H1 (cell line): ENCODE measurements around the gene NUP58. TPM values are rescaled to one million over a fixed set of nuclear protein-coding genes. Genes with fewer than 3 reads are reported as not detected.

Experiments
- CTCF ChIA-PET: fragments of 300-600 bp; sonication (Branson Sonifier 250); formaldehyde crosslinking; loops from one replicate; lab custom pipeline; 2021; ENCODE audit not compliant: partially characterized antibody; lab: Charles Lee
- POLR2A ChIA-PET: fragments of 300-600 bp; sonication (Branson Sonifier 250); formaldehyde crosslinking; loops from one replicate; lab custom pipeline; 2021; ENCODE audit warnings: inconsistent platforms; ENCODE audit not compliant: partially characterized antibody; lab: Charles Lee
- DNase-seq, 2 experiments: peaks; one replicate each; pipeline versions ENCODE4 v3.0.0 to v3.0.0-alpha.2; 2010 to 2022; ENCODE audit warnings: low spot score in 2 of 2, low read depth in 1 of 2, mixed read lengths in 1 of 2
- FAIRE-seq: peaks from 2 replicates; lab custom pipeline; 2011; peaks lifted over from hg19 to GRCh38; lab: Jason Lieb, UNC
- H2AFZ ChIP-seq: 2 replicates; pipeline ENCODE4 v1.8.1; 2012; ENCODE audit warnings: low read length, inconsistent platforms
- H2AK5ac ChIP-seq: 2 replicates; pipeline ENCODE4 v1.6.1; 2013; ENCODE audit warnings: low read depth, low read length
- H2BK120ac ChIP-seq: replicated peaks from 2 replicates; pipeline ENCODE3; 2013; ENCODE audit warnings: low read depth, low read length, inconsistent platforms
- H2BK12ac ChIP-seq: 2 replicates; pipeline ENCODE4 v1.6.1; 2013; ENCODE audit warnings: low read depth, low read length
- H2BK15ac ChIP-seq: 2 replicates; pipeline ENCODE4 v1.6.1; 2013; ENCODE audit warnings: low read length
- H2BK20ac ChIP-seq: 2 replicates; pipeline ENCODE4 v1.6.1; 2013; ENCODE audit warnings: low read length
- H2BK5ac ChIP-seq: 2 replicates; pipeline ENCODE4 v1.6.1; 2013; ENCODE audit warnings: low read depth, low read length
- H3K14ac ChIP-seq: 2 replicates; pipeline ENCODE4 v1.6.1; 2013; ENCODE audit warnings: inconsistent platforms; ENCODE audit not compliant: insufficient read length
- H3K18ac ChIP-seq: 2 replicates; pipeline ENCODE4 v1.6.1; 2013; ENCODE audit warnings: low read length; ENCODE audit errors: extremely low read depth
- H3K23ac ChIP-seq: 2 replicates; pipeline ENCODE4 v1.6.1; 2013; ENCODE audit warnings: inconsistent platforms; ENCODE audit not compliant: insufficient read length
- H3K23me2 ChIP-seq: 2 replicates; pipeline ENCODE4 v1.6.1; 2013; ENCODE audit warnings: low read depth, low read length
- H3K27ac ChIP-seq: 2 replicates; pipeline ENCODE4 v1.6.1; 2011; ENCODE audit warnings: low read depth, low read length, inconsistent platforms
- H3K27me3 ChIP-seq, 4 experiments: replicated peaks in 1 of 4; 1 replicate in 1 of 4; 2 replicates in 3 of 4; pipeline versions ENCODE4 v1.6.1 to v1.8.1; 2011 to 2013; ENCODE audit warnings: low read length in 3 of 4, mild to moderate bottlenecking in 3 of 4, inconsistent platforms in 2 of 4, mixed read lengths in 2 of 4, moderate library complexity in 1 of 4; ENCODE audit not compliant: control insufficient read depth in 3 of 4, insufficient read depth in 3 of 4; ENCODE audit errors: extremely low read depth in 1 of 4
- H3K36me3 ChIP-seq, 4 experiments: 2 replicates each; pipeline versions ENCODE4 v1.6.1 to v1.8.1; 2011 to 2013; ENCODE audit warnings: mild to moderate bottlenecking in 4 of 4, low read length in 3 of 4, moderate library complexity in 2 of 4, control low read depth in 1 of 4, inconsistent platforms in 1 of 4; ENCODE audit not compliant: insufficient read depth in 4 of 4, control insufficient read depth in 2 of 4
- H3K4ac ChIP-seq: replicated peaks from 2 replicates; pipeline ENCODE3; 2013; ENCODE audit warnings: low read length, low read depth, mixed read lengths, inconsistent platforms; ENCODE audit not compliant: insufficient read length
- H3K4me1 ChIP-seq, 4 experiments: replicated peaks in 1 of 4; 1 replicate in 1 of 4; 2 replicates in 3 of 4; pipeline versions ENCODE4 v1.6.1 to v1.8.1; 2011 to 2013; ENCODE audit warnings: low read length in 3 of 4, inconsistent platforms in 2 of 4, mixed read lengths in 1 of 4; ENCODE audit not compliant: insufficient read depth in 4 of 4, control insufficient read depth in 3 of 4
- H3K4me2 ChIP-seq, 2 experiments: 2 replicates each; pipeline versions ENCODE4 v1.6.1 to v1.8.1; 2011 to 2013; ENCODE audit warnings: low read depth in 2 of 2, low read length in 2 of 2, control low read depth in 1 of 2, inconsistent platforms in 1 of 2, mild to moderate bottlenecking in 1 of 2; ENCODE audit not compliant: insufficient read depth in 1 of 2
- H3K4me3 ChIP-seq, 4 experiments: fragments of 200-600, 300-600 bp in 1 of 4; sonication (generic), shearing (Covaris generic), sonication (Bioruptor Twin) in 1 of 4; 2 replicates each; pipeline versions ENCODE4 v1.5.1 to v1.8.1; 2011 to 2016; ENCODE audit warnings: low read length in 4 of 4, low read depth in 3 of 4, control low read depth in 2 of 4, inconsistent platforms in 2 of 4, mild to moderate bottlenecking in 2 of 4, mixed read lengths in 1 of 4, moderate library complexity in 1 of 4; ENCODE audit not compliant: insufficient read depth in 2 of 4; ENCODE audit errors: extremely low read depth in 1 of 4
- H3K56ac ChIP-seq: replicated peaks from 2 replicates; pipeline ENCODE3; 2013; ENCODE audit warnings: low read depth, mild to moderate bottlenecking, mixed read lengths, low read length, inconsistent platforms; ENCODE audit not compliant: insufficient read length
- H3K79me1 ChIP-seq: 2 replicates; pipeline ENCODE4 v1.6.1; 2013; ENCODE audit warnings: low read depth, low read length, control low read depth
- H3K79me2 ChIP-seq, 2 experiments: 2 replicates each; pipeline versions ENCODE4 v1.6.1 to v1.8.1; 2012 to 2013; ENCODE audit warnings: low read length in 2 of 2, mild to moderate bottlenecking in 2 of 2, inconsistent platforms in 1 of 2; ENCODE audit not compliant: insufficient read depth in 2 of 2, control insufficient read depth in 1 of 2
- H3K9ac ChIP-seq, 4 experiments: replicated peaks in 1 of 4; 1 replicate in 1 of 4; 2 replicates in 3 of 4; pipeline versions ENCODE4 v1.6.1 to v1.8.1; 2011 to 2013; ENCODE audit warnings: low read depth in 3 of 4, low read length in 3 of 4, control low read depth in 2 of 4, mild to moderate bottlenecking in 2 of 4, moderate library complexity in 2 of 4, inconsistent platforms in 1 of 4; ENCODE audit errors: extremely low read depth in 1 of 4
- H3K9me3 ChIP-seq, 2 experiments: 2 replicates each; pipeline versions ENCODE4 v1.6.1 to v1.8.1; 2012 to 2013; ENCODE audit warnings: mild to moderate bottlenecking in 2 of 2, moderate library complexity in 2 of 2, control low read depth in 1 of 2, inconsistent platforms in 1 of 2, low read depth in 1 of 2, low read length in 1 of 2, mixed read lengths in 1 of 2; ENCODE audit not compliant: insufficient read depth in 2 of 2
- H4K20me1 ChIP-seq, 2 experiments: replicated peaks in 1 of 2; 2 replicates each; pipeline versions ENCODE3 to v1.8.1; 2011 to 2013; ENCODE audit warnings: inconsistent platforms in 2 of 2, low read length in 2 of 2, mild to moderate bottlenecking in 1 of 2; ENCODE audit not compliant: insufficient read depth in 2 of 2, control insufficient read depth in 1 of 2
- H4K5ac ChIP-seq: 2 replicates; pipeline ENCODE4 v1.6.1; 2013; ENCODE audit warnings: low read length, low read depth, mixed read lengths, inconsistent platforms; ENCODE audit not compliant: insufficient read length
- H4K8ac ChIP-seq: 2 replicates; pipeline ENCODE4 v1.8.0; 2013; ENCODE audit warnings: mild to moderate bottlenecking, moderate library complexity, low read length, inconsistent platforms; ENCODE audit not compliant: insufficient read depth; ENCODE audit errors: extremely low read depth
- H4K91ac ChIP-seq: replicated peaks from 2 replicates; pipeline ENCODE3; 2013; ENCODE audit warnings: low read length, mixed read lengths, inconsistent platforms; ENCODE audit not compliant: insufficient read length
- BACH1 ChIP-seq: IDR thresholded peaks from 2 replicates; pipeline ENCODE4 v1.6.1; 2012; ENCODE audit warnings: low read length, improper control_type of control experiment
- BRCA1 ChIP-seq: IDR thresholded peaks from 2 replicates; pipeline ENCODE4 v1.6.1; 2012; ENCODE audit warnings: low read depth, low read length, improper control_type of control experiment
- EGR1 ChIP-seq: IDR thresholded peaks from 2 replicates; pipeline ENCODE4 v1.6.1; 2011; ENCODE audit warnings: low read depth, low read length, borderline replicate concordance
- EP300 ChIP-seq, 2 experiments: IDR thresholded peaks; 1 replicate in 1 of 2; 2 replicates in 1 of 2; pipeline ENCODE4 v1.6.1; 2011 to 2012; ENCODE audit warnings: low read depth in 2 of 2, low read length in 2 of 2, mild to moderate bottlenecking in 2 of 2, borderline replicate concordance in 1 of 2, inconsistent platforms in 1 of 2, moderate library complexity in 1 of 2
- EZH2 ChIP-seq: fragments of 200-600 bp; sonication (generic); IDR thresholded peaks from 2 replicates; pipeline ENCODE4 v1.7.1; 2012; ENCODE audit warnings: low read depth, mild to moderate bottlenecking, moderate library complexity, low read length, inconsistent platforms; ENCODE audit not compliant: severe bottlenecking
- GABPA ChIP-seq: IDR thresholded peaks from 2 replicates; pipeline ENCODE4 v1.6.1; 2011; ENCODE audit warnings: mild to moderate bottlenecking, low read length, moderate library complexity, borderline replicate concordance; ENCODE audit not compliant: insufficient read depth
- GTF2F1 ChIP-seq: IDR thresholded peaks from 2 replicates; pipeline ENCODE4 v1.6.1; 2012; ENCODE audit warnings: low read depth, low read length, improper control_type of control experiment, borderline replicate concordance
- PHF8 ChIP-seq: fragments of 200-600 bp; sonication (generic); conservative IDR thresholded peaks from 2 replicates; pipeline ENCODE4 v1.7.1; 2012; ENCODE audit warnings: low read depth, mild to moderate bottlenecking, inconsistent platforms, low read length, moderate library complexity
- POLR2AphosphoS5 ChIP-seq: IDR thresholded peaks from 2 replicates; pipeline ENCODE4 v1.6.1; 2011; ENCODE audit warnings: low read depth, low read length
- RBBP5 ChIP-seq: IDR thresholded peaks from 2 replicates; pipeline ENCODE4 v1.7.1; 2012; ENCODE audit warnings: low read depth, mild to moderate bottlenecking, inconsistent platforms, low read length, moderate library complexity, borderline replicate concordance
- SP4 ChIP-seq: IDR thresholded peaks from 2 replicates; pipeline ENCODE4 v1.6.1; 2012; ENCODE audit warnings: low read length, inconsistent platforms
- WGBS, 2 experiments: shearing (Covaris generic) in 1 of 2; methylation state at CpG; one replicate each; pipeline versions ENCODE4 v1.1.6 to v1.1.7; 2013 to 2015; ENCODE audit warnings: low lambda C conversion rate in 2 of 2, mixed read lengths in 2 of 2, inconsistent platforms in 1 of 2, low coverage in 1 of 2, missing lambda C conversion rate in 1 of 2; ENCODE audit not compliant: insufficient replicate concordance in 2 of 2, insufficient coverage in 1 of 2, insufficient read length in 1 of 2; ENCODE audit errors: extremely low coverage in 1 of 2, missing lambda C conversion rate in 1 of 2; 5-methylcytosine and 5-hydroxymethylcytosine counted together
- polyA plus RNA-seq, 7 experiments: library from polyadenylated mRNA; depleted of rRNA in 3 of 7; stranded (reverse) in 5 of 7; unstranded in 2 of 7; fragments of >200 nt in 5 of 7; fragments of 200-250 nt in 2 of 7; gene quantifications; 1 replicate in 5 of 7; 2 replicates in 1 of 7; 4 replicates in 1 of 7; pipeline versions ENCODE4 v1.2.1 to v1.2.3, GENCODE V29; 2011 to 2013; ENCODE audit warnings: missing spikeins in 2 of 7, mixed read lengths in 2 of 7
- total RNA-seq: library from RNA; stranded (reverse); fragmentation: NEBNext Ultra II Directional; extraction: Animal tissue kit (Norgen Biotek cat#: 25700); gene quantifications from 2 replicates; pipeline ENCODE4 v1.2.1, GENCODE V29; 2021

Gene NUP58
- total and polyA plus RNA-seq, 2 of the 8 experiments (the other 6 are each of a cell fraction or from before 2014, with no cell fraction given): 35.0 to 53.8 TPM

- Histone ChIP-seq H3K9me3 (no peaks in the 10 kb centered on the region), H3K27ac (no peak overlapping the region), H2BK12ac (no peak overlapping the region), H3K4me3 (no peak overlapping the region), H2BK20ac (no peak overlapping the region), H3K4ac (no peak overlapping the region), H3K36me3 (peaks cover 10 to 69% (median 42%) of the 10 kb centered on the region in 4 experiments), H3K4me1 (no peaks in the 10 kb centered on the region), H4K5ac (no peak overlapping the region), H3K56ac (no peak overlapping the region), H3K23ac (no peak overlapping the region), H3K27me3 (no peaks in the 10 kb centered on the region), H2BK15ac (no peak overlapping the region), H2AK5ac (no peak overlapping the region), H4K91ac (no peak overlapping the region), H3K18ac (no peak overlapping the region), H2BK120ac (no peak overlapping the region), H3K14ac (no peak overlapping the region), H3K23me2 (no peaks in the 10 kb centered on the region), H3K79me2 (no peaks in the 10 kb centered on the region), H4K8ac (no peak overlapping the region), H3K79me1 (no peaks in the 10 kb centered on the region), H2AFZ (no peak overlapping the region), H4K20me1 (peaks cover 0 to 3% of the 10 kb centered on the region in 2 experiments), H2BK5ac (no peak overlapping the region), H3K4me2 (no peak overlapping the region), H3K9ac (no peak overlapping the region)
- CTCF ChIA-PET: interaction anchor here (1.1 to 1.5 kb wide), 2 partner anchors 15 to 246 kb away, joined by 3 read pairs; no protein-coding TSS in a partner anchor
- no peak for TF ChIP-seq EZH2
- TF ChIP-seq GTF2F1: no peak
- TF ChIP-seq PHF8: no peak
- TF ChIP-seq EGR1: no peak
- no peak for TF ChIP-seq BACH1
- TF ChIP-seq POLR2AphosphoS5: no peak
- no peak for TF ChIP-seq SP4
- no peak for TF ChIP-seq GABPA
- no peak for TF ChIP-seq BRCA1
- no peak for TF ChIP-seq EP300 (IDR thresholded peaks at IDR 0.05; ENCODE audit: borderline replicate concordance in 1 of 2, low read depth in 2 of 2, low read length in 2 of 2)
- TF ChIP-seq RBBP5: no peak
- POLR2A ChIA-PET: interaction anchor here (1.0 kb wide), 1 partner anchor 11 kb away, joined by 3 read pairs; no protein-coding TSS in a partner anchor
- DNase-seq (no peak), FAIRE-seq (no peak)
- 82% methylated on average over 1 of the region's 1 CpG; no CpG with 5 or more reads in 1 of the 2 experiments for WGBS, 2 experiments
These were observed 29.1 kb downstream of the NUP58 start for GRCh38 chr13:25330541-25330940.
